PC-3 (cell line): Measurements from ENCODE around the gene HCN1. TPM values are rescaled to one million over a fixed set of nuclear protein-coding genes. Genes with fewer than 3 reads are reported as not detected.

Experiments used
- ATAC-seq: fragments of 200-7000 bp; cut with Tn5 transposase; 2 replicates; pipeline ENCODE4 v1.9.1; 2020; ENCODE audit warnings: mild to moderate bottlenecking, moderate library complexity
- BruUV-seq: library from RNA; stranded (reverse); fragments of 400-500 nt; replicated peaks from 2 replicates; lab custom pipeline; 2021; lab: Mats Ljungman, UMichigan
- CTCF ChIA-PET: fragments of 300-600 bp; sonication (Branson Sonifier 250); formaldehyde crosslinking; loops from one replicate; lab custom pipeline; 2022; ENCODE audit warnings: antibody characterized with exemption; lab: Charles Lee
- POLR2A ChIA-PET: fragments of 300-600 bp; sonication (Branson Sonifier 250); formaldehyde crosslinking; loops from one replicate; lab custom pipeline; 2022; ENCODE audit warnings: antibody characterized with exemption; ENCODE audit not compliant: unreplicated experiment; lab: Charles Lee
- DNase-seq: peaks from one replicate; pipeline ENCODE4 v3.0.0-alpha.2; 2015
- H2AFZ ChIP-seq: fragments of 300-600 bp; sonication (generic); 2 replicates; pipeline ENCODE4 v1.6.0; 2016; ENCODE audit warnings: antibody characterized with exemption, low read length
- H3F3A ChIP-seq: fragments of 300-600 bp; sonication (generic); one replicate; pipeline ENCODE4 v1.6.0; 2017; ENCODE audit warnings: antibody characterized with exemption, low read length, control low read depth, mild to moderate bottlenecking; ENCODE audit not compliant: unreplicated experiment
- H3K27ac ChIP-seq: fragments of 300-600 bp; sonication (generic); 2 replicates; pipeline ENCODE4 v1.5.1; 2016; ENCODE audit warnings: mild to moderate bottlenecking, low read length
- H3K27me3 ChIP-seq: fragments of 300-600 bp; sonication (generic); 2 replicates; pipeline ENCODE4 v1.6.1; 2016; ENCODE audit warnings: low read length, mixed read lengths
- H3K36me3 ChIP-seq: fragments of 300-600 bp; sonication (generic); 2 replicates; pipeline ENCODE4 v1.6.1; 2016; ENCODE audit warnings: low read depth, mixed run types, low read length, mixed read lengths
- H3K4me1 ChIP-seq: fragments of 300-600 bp; sonication (generic); 2 replicates; pipeline ENCODE4 v1.5.1; 2016; ENCODE audit warnings: low read length; ENCODE audit not compliant: insufficient read depth
- H3K4me2 ChIP-seq: fragments of 300-600 bp; sonication (generic); 2 replicates; pipeline ENCODE4 v1.6.0; 2016; ENCODE audit warnings: low read length
- H3K4me3 ChIP-seq: fragments of 300-600 bp; sonication (generic); 2 replicates; pipeline ENCODE4 v1.5.1; 2016; ENCODE audit warnings: mild to moderate bottlenecking, low read length, mixed read lengths
- H3K79me2 ChIP-seq: fragments of 300-600 bp; sonication (generic); 2 replicates; pipeline ENCODE4 v1.6.1; 2017; ENCODE audit warnings: low read length, mixed read lengths
- H3K9ac ChIP-seq: fragments of 300-600 bp; sonication (generic); 2 replicates; pipeline ENCODE4 v1.6.0; 2016; ENCODE audit warnings: mild to moderate bottlenecking, low read length
- H3K9me2 ChIP-seq: fragments of 300-600 bp; sonication (generic); replicated peaks from 2 replicates; pipeline ENCODE4 v1.6.1; 2016; ENCODE audit warnings: mixed run types, low read length, mixed read lengths
- H3K9me3 ChIP-seq: fragments of 300-600 bp; sonication (generic); 2 replicates; pipeline ENCODE4 v1.6.1; 2016; ENCODE audit warnings: low read length, mixed read lengths
- H4K20me1 ChIP-seq: fragments of 300-600 bp; sonication (generic); 2 replicates; pipeline ENCODE4 v1.6.1; 2016; ENCODE audit warnings: low read length, mixed read lengths
- CTCF ChIP-seq: fragments of 300-600 bp; sonication (generic); conservative IDR thresholded peaks from 2 replicates; pipeline ENCODE4 v1.5.1; 2017; ENCODE audit warnings: antibody characterized with exemption, low read depth, mild to moderate bottlenecking, low read length
- EZH2 ChIP-seq: fragments of 300-600 bp; sonication (generic); IDR thresholded peaks from one replicate; pipeline ENCODE4 v1.6.1; 2017; ENCODE audit warnings: antibody characterized with exemption, mild to moderate bottlenecking, low read length; ENCODE audit not compliant: unreplicated experiment
- EZH2phosphoT487 ChIP-seq: fragments of 300-600 bp; sonication (generic); IDR thresholded peaks from 2 replicates; pipeline ENCODE4 v1.6.1; 2018; ENCODE audit warnings: mild to moderate bottlenecking, antibody characterized with exemption, low read length, borderline replicate concordance
- intact Hi-C: fragments of 100-400 bp; cut with micrococcal nuclease; formaldehyde crosslinking; loops from 2 replicates; pipeline ENCODE4 v1.9.0; 2023
- total RNA-seq: library from RNA; depleted of rRNA; stranded (reverse); fragments of >200 nt; gene quantifications from 2 replicates; pipeline ENCODE4 v1.2.3, GENCODE V29; 2014

HCN1 gene
- total RNA-seq, 1 experiment from 2014 or later, result not detected

DNA sequence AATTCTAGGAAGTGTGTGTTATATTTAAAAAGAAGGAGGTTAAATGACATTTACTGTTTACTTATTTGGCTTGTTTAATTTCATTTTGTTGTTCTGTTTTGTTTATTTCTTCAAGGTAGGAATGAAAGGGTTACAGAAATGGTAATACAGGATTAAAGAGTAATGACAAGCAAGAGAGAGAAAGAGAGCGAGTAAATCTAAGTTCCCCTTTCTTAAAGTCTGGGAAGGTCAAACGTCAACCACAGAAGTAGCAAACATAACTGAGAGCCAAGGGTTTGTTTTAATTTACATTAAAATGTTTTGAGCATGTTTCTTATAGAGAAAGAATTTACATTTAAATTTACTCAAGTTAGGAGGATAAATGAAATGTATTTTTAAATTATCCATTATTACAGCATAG, 18.7 kb downstream of the HCN1 start:
- Histone ChIP-seq H3F3A (no peaks in the 10 kb centered on the region), H3K4me2 (no peak overlapping the region), H3K9me3 (no peaks in the 10 kb centered on the region), H3K4me3 (no peak overlapping the region), H3K9ac (no peak overlapping the region), H3K27ac (no peak overlapping the region), H3K4me1 (no peaks in the 10 kb centered on the region), H3K27me3 (no peaks in the 10 kb centered on the region), H4K20me1 (no peaks in the 10 kb centered on the region), H3K36me3 (no peaks in the 10 kb centered on the region), H3K79me2 (no peaks in the 10 kb centered on the region), H2AFZ (no peak overlapping the region), H3K9me2 (no peaks in the 10 kb centered on the region)
- no peak for TF ChIP-seq CTCF
- no peak for TF ChIP-seq EZH2phosphoT487
- no peak for TF ChIP-seq EZH2
- CTCF ChIA-PET, result no interaction called here
- intact Hi-C loops, result no loop called here
- no peak for DNase-seq
- no TSS peak for BruUV-seq
- POLR2A ChIA-PET, result no interaction called here
- ATAC-seq, result no peak

- H3F3A ChIP-seq, result no peaks in the 10 kb centered on the region
- no peak for ATAC-seq
- no peaks in the 10 kb centered on the region for H3K9me3 ChIP-seq
- no peaks in the 10 kb centered on the region for H3K9me2 ChIP-seq
- no peak overlapping the region for H2AFZ ChIP-seq
- no peaks in the 10 kb centered on the region for H3K4me1 ChIP-seq
- CTCF ChIA-PET, result no interaction called here
- no peaks in the 10 kb centered on the region for H4K20me1 ChIP-seq
- no peak overlapping the region for H3K4me2 ChIP-seq
- no peaks in the 10 kb centered on the region for H3K27me3 ChIP-seq
- TF ChIP-seq CTCF (no peak), EZH2 (no peak), EZH2phosphoT487 (no peak)
- no peak overlapping the region for H3K4me3 ChIP-seq
- no peak overlapping the region for H3K27ac ChIP-seq
- H3K36me3 ChIP-seq, result no peaks in the 10 kb centered on the region
- POLR2A ChIA-PET, result no interaction called here
- H3K79me2 ChIP-seq, result no peaks in the 10 kb centered on the region
- no TSS peak for BruUV-seq
- H3K9ac ChIP-seq, result no peak overlapping the region
- intact Hi-C loops, result no loop called here
- no peak for DNase-seq
Observed at GRCh38 chr5:45672271-45672670, 23.9 kb downstream of the HCN1 start.

DNA sequence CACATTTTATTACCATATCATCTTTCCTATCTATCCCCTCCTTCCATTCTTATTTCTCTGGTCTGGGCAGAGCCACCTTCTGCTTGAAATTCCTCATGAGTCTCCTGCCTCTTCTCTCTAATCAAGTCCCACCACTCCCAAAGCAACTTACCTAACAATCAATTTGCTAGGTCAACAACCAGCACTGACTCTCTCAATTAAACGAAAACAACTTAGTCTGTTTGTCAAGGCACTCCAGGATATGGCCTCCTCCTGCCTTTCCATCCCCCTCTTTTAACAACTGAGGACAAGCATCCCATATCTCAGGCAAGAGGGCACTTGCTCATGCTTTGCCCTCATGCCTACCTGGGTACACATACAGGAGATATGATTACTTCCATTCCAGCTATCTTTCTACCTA, 47.4 kb downstream of the HCN1 start:
- Histone ChIP-seq H3K4me3 (no peak overlapping the region), H2AFZ (no peak overlapping the region), H3K36me3 (no peaks in the 10 kb centered on the region), H3K9me2 (no peaks in the 10 kb centered on the region), H3K4me2 (no peak overlapping the region), H3K79me2 (no peaks in the 10 kb centered on the region), H3K9me3 (no peaks in the 10 kb centered on the region), H3K4me1 (no peaks in the 10 kb centered on the region), H3K27ac (no peak overlapping the region), H4K20me1 (no peaks in the 10 kb centered on the region), H3F3A (no peaks in the 10 kb centered on the region), H3K27me3 (no peaks in the 10 kb centered on the region), H3K9ac (no peak overlapping the region)
- POLR2A ChIA-PET, result no interaction called here
- DNase-seq (no peak), ATAC-seq (no peak)
- no TSS peak for BruUV-seq
- CTCF ChIA-PET, result no interaction called here
- intact Hi-C loops, result loop anchor here (10.0 kb wide), 1 partner anchor 126 kb away; no protein-coding TSS in a partner anchor
- TF ChIP-seq CTCF (no peak), EZH2 (no peak), EZH2phosphoT487 (no peak)
